ENCODE data around the gene LPIN2. TPM values are rescaled to one million over a fixed set of nuclear protein-coding genes. Genes with fewer than 3 reads are reported as not detected.
"Not testable (repeated sequence)": the region's sequence is repeated elsewhere in the genome, so short reads cannot be mapped to it uniquely, and the experiment has no call there.

The LPIN2 gene
- total RNA-seq, 1 donor: 48.1 TPM

DNA sequence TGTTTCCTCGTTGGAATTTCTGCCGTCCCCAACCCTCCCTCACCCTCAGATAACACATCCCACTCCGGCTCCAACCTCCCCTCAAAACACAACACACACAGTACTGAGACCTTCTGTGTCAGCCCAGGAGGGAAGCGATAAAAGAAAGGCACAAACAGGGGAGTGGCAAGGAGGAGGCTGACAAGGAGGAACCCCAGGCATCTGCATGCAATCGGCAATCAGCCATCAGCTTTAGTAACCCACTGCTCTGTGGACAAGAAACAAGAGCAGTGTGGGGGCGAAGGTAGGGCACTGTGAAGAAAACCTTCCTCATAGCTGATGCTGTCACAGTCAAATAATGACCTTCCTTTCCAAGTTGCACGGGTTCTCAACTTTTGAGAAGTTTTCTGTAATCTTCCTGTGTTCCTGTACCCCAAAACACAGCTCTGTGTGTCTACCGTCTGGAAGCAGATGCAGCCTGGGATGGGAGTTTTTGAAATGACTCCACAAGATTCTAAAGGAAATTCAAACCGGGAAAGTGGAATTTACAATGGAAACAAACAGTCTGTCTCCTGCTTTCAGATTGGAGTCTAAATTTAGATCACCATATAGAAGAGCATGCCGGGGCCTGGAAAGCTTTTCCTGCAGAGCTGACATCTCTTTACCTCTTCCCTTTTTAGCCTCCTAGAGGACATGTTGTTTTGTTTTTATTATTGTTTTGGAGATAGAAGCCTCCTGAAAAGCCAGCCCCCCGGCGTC lies 16.4 kb upstream of the LPIN2 start:
- no peaks in the 10 kb centered on the region for H3K4me1 ChIP-seq (ENCODE audit: insufficient read depth, low read length)
- no peaks in the 10 kb centered on the region for H3K27me3 ChIP-seq (ENCODE audit: insufficient read depth, low read length)
- no peaks in the 10 kb centered on the region for H3K36me3 ChIP-seq (ENCODE audit: insufficient read depth, low read length)
- TF ChIP-seq, protein P1, sequence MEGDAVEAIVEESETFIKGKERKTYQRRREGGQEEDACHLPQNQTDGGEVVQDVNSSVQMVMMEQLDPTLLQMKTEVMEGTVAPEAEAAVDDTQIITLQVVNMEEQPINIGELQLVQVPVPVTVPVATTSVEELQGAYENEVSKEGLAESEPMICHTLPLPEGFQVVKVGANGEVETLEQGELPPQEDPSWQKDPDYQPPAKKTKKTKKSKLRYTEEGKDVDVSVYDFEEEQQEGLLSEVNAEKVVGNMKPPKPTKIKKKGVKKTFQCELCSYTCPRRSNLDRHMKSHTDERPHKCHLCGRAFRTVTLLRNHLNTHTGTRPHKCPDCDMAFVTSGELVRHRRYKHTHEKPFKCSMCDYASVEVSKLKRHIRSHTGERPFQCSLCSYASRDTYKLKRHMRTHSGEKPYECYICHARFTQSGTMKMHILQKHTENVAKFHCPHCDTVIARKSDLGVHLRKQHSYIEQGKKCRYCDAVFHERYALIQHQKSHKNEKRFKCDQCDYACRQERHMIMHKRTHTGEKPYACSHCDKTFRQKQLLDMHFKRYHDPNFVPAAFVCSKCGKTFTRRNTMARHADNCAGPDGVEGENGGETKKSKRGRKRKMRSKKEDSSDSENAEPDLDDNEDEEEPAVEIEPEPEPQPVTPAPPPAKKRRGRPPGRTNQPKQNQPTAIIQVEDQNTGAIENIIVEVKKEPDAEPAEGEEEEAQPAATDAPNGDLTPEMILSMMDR (IDR thresholded peaks at IDR 0.05; ENCODE audit: extremely low read depth, low read depth, low read length): no peak
- no peaks in the 10 kb centered on the region for H4K20me1 ChIP-seq (ENCODE audit: insufficient read depth, low read length)
- H3K27ac ChIP-seq (ENCODE audit: low read depth, low read length): no peak overlapping the region
- peak overlapping the region; percentile 36 for H3K4me2 ChIP-seq (ENCODE audit: insufficient read depth, low read length)
- no peak overlapping the region for H3K4me3 ChIP-seq (ENCODE audit: insufficient read depth, low read length)
- peak; percentile 74 for DNase-seq (ENCODE audit: insufficient read length, low spot score, missing footprints)
- no peaks in the 10 kb centered on the region for H3K79me2 ChIP-seq (ENCODE audit: insufficient read depth, low read length)
- H2AFZ ChIP-seq (ENCODE audit: low read length): peak overlapping the region; percentile 91
- H3K9me3 ChIP-seq (ENCODE audit: low read depth, low read length): no peaks in the 10 kb centered on the region

DNA sequence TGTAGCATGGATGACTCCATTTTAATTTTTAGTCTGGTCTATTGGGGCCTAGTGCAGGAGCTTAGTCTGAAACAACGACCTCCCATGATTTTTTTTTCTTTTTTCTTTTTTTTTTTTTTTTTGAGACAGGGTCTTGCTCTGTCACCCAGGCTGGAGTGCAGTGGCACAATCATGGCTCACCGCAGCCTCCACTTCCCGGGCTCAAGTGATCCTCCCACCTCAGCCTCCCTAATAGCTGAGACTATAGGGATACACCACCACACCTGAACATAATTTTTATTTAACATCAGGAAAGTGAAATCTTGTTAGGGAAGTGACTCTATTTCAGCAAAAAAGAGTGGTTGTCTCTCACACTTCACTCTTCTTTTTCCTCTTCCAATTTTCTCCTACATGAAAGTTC lies 15.2 kb upstream of the LPIN2 start:
- H2AFZ ChIP-seq (ENCODE audit: low read length); H3K36me3 ChIP-seq (ENCODE audit: insufficient read depth, low read length); H4K20me1 ChIP-seq (ENCODE audit: insufficient read depth, low read length); H3K27me3 ChIP-seq (ENCODE audit: insufficient read depth, low read length); H3K27ac ChIP-seq (ENCODE audit: low read depth, low read length); H3K4me1 ChIP-seq (ENCODE audit: insufficient read depth, low read length); H3K4me2 ChIP-seq (ENCODE audit: insufficient read depth, low read length); H3K9me3 ChIP-seq (ENCODE audit: low read depth, low read length); H3K79me2 ChIP-seq (ENCODE audit: insufficient read depth, low read length); DNase-seq (ENCODE audit: insufficient read length, low spot score, missing footprints); H3K4me3 ChIP-seq (ENCODE audit: insufficient read depth, low read length): not testable (repeated sequence)

DNA sequence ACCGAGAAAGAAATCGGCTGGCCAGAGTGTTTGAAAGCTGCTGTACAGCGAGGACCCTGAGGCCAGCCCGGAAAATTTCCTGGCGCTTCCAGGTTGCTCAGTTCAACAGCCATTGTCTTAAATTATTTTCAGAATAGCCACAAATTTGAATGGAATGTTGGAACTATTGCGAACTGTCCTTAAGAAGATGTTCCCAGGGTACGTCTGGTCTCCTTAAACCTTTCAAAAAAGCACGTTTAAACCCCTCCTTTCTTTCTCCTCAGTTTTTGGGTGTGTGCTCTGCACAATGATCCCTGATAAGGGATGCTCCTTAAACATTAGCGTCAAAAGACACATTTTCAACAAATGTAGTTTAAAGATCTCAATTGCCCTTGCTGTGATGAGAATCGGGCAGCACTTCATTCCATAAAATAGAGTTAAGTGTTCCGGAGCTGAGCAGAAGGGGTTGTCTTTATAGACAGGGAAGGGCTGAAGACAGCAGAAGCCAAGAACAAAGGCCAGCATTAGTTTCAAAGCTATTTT lies 14.5 kb upstream of the LPIN2 start:
- Histone ChIP-seq H3K4me3 (ENCODE audit: insufficient read depth, low read length) (no peak overlapping the region), H3K9me3 (ENCODE audit: low read depth, low read length) (no peaks in the 10 kb centered on the region), H3K27ac (ENCODE audit: low read depth, low read length) (no peak overlapping the region), H3K79me2 (ENCODE audit: insufficient read depth, low read length) (no peaks in the 10 kb centered on the region), H3K36me3 (ENCODE audit: insufficient read depth, low read length) (no peaks in the 10 kb centered on the region), H3K27me3 (ENCODE audit: insufficient read depth, low read length) (no peaks in the 10 kb centered on the region), H3K4me2 (ENCODE audit: insufficient read depth, low read length) (no peak overlapping the region), H2AFZ (ENCODE audit: low read length) (peak overlapping the region; percentile 59), H4K20me1 (ENCODE audit: insufficient read depth, low read length) (no peaks in the 10 kb centered on the region), H3K4me1 (ENCODE audit: insufficient read depth, low read length) (no peaks in the 10 kb centered on the region)
- TF ChIP-seq, protein P1 (IDR thresholded peaks at IDR 0.05; ENCODE audit: extremely low read depth, low read depth, low read length): no peak
- no peak for DNase-seq (ENCODE audit: insufficient read length, low spot score, missing footprints)

DNA sequence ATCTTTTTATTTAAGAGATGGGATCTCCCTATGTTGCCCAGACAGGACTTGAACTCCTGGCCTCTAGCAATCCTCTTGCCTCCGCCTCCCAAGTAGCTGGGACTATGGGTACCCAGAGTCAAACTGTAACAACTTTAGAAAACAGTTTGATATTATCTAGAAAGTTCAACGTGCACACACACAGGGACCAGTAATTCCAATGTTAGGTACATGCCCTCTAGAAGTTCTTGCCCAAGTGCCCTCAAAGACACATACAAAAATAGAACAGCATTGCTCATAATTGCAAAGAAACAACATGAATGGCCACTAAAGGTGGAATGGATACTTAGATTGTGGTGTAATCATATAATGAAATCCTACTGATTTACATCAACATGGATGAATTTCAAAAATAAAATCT lies 12.6 kb upstream of the LPIN2 start:
- Histone ChIP-seq H3K36me3 (ENCODE audit: insufficient read depth, low read length) (no peaks in the 10 kb centered on the region), H3K4me2 (ENCODE audit: insufficient read depth, low read length) (no peak overlapping the region), H3K27ac (ENCODE audit: low read depth, low read length) (no peak overlapping the region), H3K79me2 (ENCODE audit: insufficient read depth, low read length) (no peaks in the 10 kb centered on the region), H3K27me3 (ENCODE audit: insufficient read depth, low read length) (no peaks in the 10 kb centered on the region), H3K4me1 (ENCODE audit: insufficient read depth, low read length) (no peaks in the 10 kb centered on the region), H3K9me3 (ENCODE audit: low read depth, low read length) (no peaks in the 10 kb centered on the region), H3K4me3 (ENCODE audit: insufficient read depth, low read length) (no peak overlapping the region), H2AFZ (ENCODE audit: low read length) (no peak overlapping the region), H4K20me1 (ENCODE audit: insufficient read depth, low read length) (no peaks in the 10 kb centered on the region)
- TF ChIP-seq, protein P1 (IDR thresholded peaks at IDR 0.05; ENCODE audit: extremely low read depth, low read depth, low read length): no peak
- no peak for DNase-seq (ENCODE audit: insufficient read length, low spot score, missing footprints)

DNA sequence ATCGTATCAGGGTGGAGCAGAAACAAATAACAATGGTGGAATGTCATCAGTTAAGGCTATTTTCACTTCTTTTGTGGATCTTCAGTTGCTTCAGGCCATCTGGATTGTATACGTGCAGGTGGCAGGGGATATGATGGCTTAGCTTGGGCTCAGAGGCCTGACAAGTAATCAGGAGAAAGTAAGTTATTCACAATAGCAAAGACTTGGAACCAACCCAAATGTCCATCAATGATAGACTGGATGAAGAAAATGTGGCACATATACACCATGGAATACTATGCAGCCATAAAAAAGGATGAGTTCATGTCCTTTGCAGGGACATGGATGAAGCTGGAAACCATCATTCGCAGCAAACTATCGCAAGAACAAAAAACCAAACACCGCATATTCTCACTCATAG lies 10.7 kb upstream of the LPIN2 start:
- not testable (repeated sequence) for H3K9me3 ChIP-seq (ENCODE audit: low read depth, low read length); H2AFZ ChIP-seq (ENCODE audit: low read length); H3K27ac ChIP-seq (ENCODE audit: low read depth, low read length); H3K79me2 ChIP-seq (ENCODE audit: insufficient read depth, low read length); DNase-seq (ENCODE audit: insufficient read length, low spot score, missing footprints); H4K20me1 ChIP-seq (ENCODE audit: insufficient read depth, low read length); H3K4me2 ChIP-seq (ENCODE audit: insufficient read depth, low read length); H3K4me1 ChIP-seq (ENCODE audit: insufficient read depth, low read length); H3K4me3 ChIP-seq (ENCODE audit: insufficient read depth, low read length); H3K36me3 ChIP-seq (ENCODE audit: insufficient read depth, low read length); H3K27me3 ChIP-seq (ENCODE audit: insufficient read depth, low read length)

Measured in osteoblast (primary cell).